Nephron progenitor cell (in vitro differentiated cells): ENCODE data around the gene ADGRA3.

Source experiments
- DNase-seq: peaks from one replicate; pipeline ENCODE4 v3.0.0; 2021
- H3K27ac Mint-ChIP-seq: 2 replicates; pipeline ENCODE4 v1.8.0; 2021; ENCODE audit warnings: mild to moderate bottlenecking, moderate library complexity, mixed read lengths
- H3K27me3 Mint-ChIP-seq: 2 replicates; pipeline ENCODE4 v1.8.0; 2021; ENCODE audit warnings: mild to moderate bottlenecking, low read depth, mixed read lengths; ENCODE audit not compliant: poor library complexity
- H3K36me3 Mint-ChIP-seq: 2 replicates; pipeline ENCODE4 v1.8.0; 2021; ENCODE audit warnings: low read depth, mixed read lengths
- H3K4me1 Mint-ChIP-seq: 2 replicates; pipeline ENCODE4 v1.8.0; 2021; ENCODE audit warnings: mixed read lengths
- H3K4me3 Mint-ChIP-seq: 2 replicates; pipeline ENCODE4 v1.8.0; 2021; ENCODE audit warnings: mild to moderate bottlenecking, moderate library complexity, mixed read lengths
- H3K9me3 Mint-ChIP-seq: 2 replicates; pipeline ENCODE4 v1.8.0; 2021; ENCODE audit warnings: mild to moderate bottlenecking, moderate library complexity, mixed read lengths
- TF ChIP-seq, protein P1 (sequence below): fragments of 200-600 bp; sonication (generic); IDR thresholded peaks from 2 replicates; pipeline ENCODE4 v1.5.0; 2021; ENCODE audit warnings: antibody characterized with exemption

The ADGRA3 gene

DNA sequence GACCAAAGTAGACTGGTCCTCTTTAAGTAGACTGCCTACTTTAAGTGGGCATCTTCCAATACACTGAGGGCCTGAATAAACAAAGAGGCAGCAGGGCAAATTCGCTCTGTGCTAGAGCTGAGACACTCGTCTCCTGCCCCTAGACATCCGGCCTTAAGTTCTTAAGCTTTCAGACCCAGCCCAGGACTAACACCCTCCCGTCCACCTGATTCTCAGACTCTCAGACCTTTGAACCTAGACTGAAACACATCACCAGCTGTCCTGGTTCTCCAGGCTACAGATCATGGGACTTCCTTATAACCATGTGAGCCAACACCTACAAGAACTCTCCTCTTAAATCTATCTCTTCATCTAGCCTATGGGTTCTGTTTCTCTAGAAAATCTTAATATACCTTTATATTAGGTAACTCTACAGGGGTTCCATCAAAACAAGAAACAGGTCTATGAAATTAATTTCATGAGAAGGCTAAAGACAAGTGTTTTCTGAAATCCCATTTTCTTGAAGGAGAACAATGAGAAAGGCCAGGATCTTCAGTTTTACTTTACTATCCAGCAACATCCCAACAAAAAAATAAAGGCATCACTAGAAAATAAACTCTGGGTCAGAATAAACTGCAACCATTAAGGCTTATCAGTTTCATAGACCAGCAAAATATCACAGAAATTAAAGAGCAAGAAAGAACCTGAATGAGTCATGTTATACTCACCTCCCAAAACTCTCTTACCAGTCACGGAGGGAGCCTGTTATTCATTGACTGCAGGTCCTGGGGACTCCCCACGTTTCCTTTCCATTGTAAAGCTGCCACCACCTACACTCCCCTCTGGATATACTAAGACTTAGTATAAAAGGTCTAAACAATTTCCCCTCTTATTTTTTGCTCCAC lies 14.8 kb downstream of the ADGRA3 start:
- Mint-ChIP-seq H3K9me3 (peaks cover 21% of the 10 kb centered on the region), H3K4me1 (peaks cover 45% of the 10 kb centered on the region), H3K27me3 (no peaks in the 10 kb centered on the region), H3K36me3 (peaks cover 55% of the 10 kb centered on the region), H3K27ac (peak overlapping the region; percentile 66), H3K4me3 (no peak overlapping the region)
- TF ChIP-seq, protein P1, sequence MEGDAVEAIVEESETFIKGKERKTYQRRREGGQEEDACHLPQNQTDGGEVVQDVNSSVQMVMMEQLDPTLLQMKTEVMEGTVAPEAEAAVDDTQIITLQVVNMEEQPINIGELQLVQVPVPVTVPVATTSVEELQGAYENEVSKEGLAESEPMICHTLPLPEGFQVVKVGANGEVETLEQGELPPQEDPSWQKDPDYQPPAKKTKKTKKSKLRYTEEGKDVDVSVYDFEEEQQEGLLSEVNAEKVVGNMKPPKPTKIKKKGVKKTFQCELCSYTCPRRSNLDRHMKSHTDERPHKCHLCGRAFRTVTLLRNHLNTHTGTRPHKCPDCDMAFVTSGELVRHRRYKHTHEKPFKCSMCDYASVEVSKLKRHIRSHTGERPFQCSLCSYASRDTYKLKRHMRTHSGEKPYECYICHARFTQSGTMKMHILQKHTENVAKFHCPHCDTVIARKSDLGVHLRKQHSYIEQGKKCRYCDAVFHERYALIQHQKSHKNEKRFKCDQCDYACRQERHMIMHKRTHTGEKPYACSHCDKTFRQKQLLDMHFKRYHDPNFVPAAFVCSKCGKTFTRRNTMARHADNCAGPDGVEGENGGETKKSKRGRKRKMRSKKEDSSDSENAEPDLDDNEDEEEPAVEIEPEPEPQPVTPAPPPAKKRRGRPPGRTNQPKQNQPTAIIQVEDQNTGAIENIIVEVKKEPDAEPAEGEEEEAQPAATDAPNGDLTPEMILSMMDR = no peak
- DNase-seq = no peak

DNA sequence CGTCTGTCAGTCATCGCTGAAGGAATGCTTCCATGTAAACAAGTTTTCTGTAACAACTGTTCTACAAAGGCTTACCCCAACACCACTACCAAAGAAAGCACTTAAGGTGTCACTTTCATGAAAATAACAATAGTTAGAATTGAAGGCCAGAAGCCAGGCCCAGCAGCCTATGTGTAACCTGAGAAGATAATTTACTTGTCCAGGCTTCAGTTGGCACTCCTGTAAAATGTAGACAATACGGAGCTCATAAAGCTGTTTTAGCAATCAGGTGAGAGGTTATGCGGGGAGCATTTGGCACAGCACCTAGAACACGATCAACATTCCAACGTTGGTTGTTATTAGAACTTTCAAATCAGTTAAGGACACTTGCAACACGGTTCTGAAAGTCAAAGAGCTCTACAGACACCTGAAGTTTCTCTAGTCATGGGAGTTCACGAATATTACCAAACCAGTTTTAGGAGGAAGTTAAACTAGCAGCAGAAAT lies 15.7 kb downstream of the ADGRA3 start:
- H3K4me1 Mint-ChIP-seq = peaks cover 37% of the 10 kb centered on the region
- H3K27me3 Mint-ChIP-seq = no peaks in the 10 kb centered on the region
- DNase-seq = no peak
- H3K36me3 Mint-ChIP-seq = peaks cover 53% of the 10 kb centered on the region
- peaks cover 22% of the 10 kb centered on the region for H3K9me3 Mint-ChIP-seq
- TF ChIP-seq, protein P1 = no peak
- H3K4me3 Mint-ChIP-seq = no peak overlapping the region
- H3K27ac Mint-ChIP-seq = no peak overlapping the region

DNA sequence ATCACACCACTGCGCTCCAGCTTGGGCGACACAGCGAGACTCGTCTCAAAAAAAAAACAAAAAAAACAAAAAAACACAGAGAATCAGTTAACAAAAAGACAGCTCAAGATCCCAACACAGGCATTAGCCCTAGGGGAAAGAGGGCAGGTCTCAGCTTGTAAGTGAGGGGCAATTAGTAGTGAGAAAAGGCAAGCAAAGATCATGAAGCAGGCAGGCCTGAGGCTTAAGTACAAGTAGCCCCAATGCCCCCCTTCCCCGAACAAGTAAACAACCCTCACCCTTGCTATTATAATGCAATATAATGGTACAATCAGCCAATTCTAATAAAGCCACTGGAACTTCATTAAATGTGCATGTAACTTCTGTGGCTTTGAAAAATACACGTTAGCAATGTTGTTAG lies 17.0 kb downstream of the ADGRA3 start:
- peak overlapping the region; percentile 88 for H3K27ac Mint-ChIP-seq
- H3K9me3 Mint-ChIP-seq = peaks cover 31% of the 10 kb centered on the region
- no peak overlapping the region for H3K4me3 Mint-ChIP-seq
- TF ChIP-seq, protein P1 = no peak
- H3K4me1 Mint-ChIP-seq = peaks cover 32% of the 10 kb centered on the region
- no peaks in the 10 kb centered on the region for H3K27me3 Mint-ChIP-seq
- DNase-seq = no peak
- H3K36me3 Mint-ChIP-seq = peaks cover 54% of the 10 kb centered on the region

GRCh38 chr4:22496165-22496813 lies 19.6 kb downstream of the ADGRA3 start:
- no peak overlapping the region for H3K4me3 Mint-ChIP-seq
- H3K9me3 Mint-ChIP-seq = peaks cover 47% of the 10 kb centered on the region
- DNase-seq = no peak
- H3K27ac Mint-ChIP-seq = peak overlapping the region; percentile 49
- no peaks in the 10 kb centered on the region for H3K27me3 Mint-ChIP-seq
- H3K4me1 Mint-ChIP-seq = peaks cover 28% of the 10 kb centered on the region
- TF ChIP-seq, protein P1 = no peak
- H3K36me3 Mint-ChIP-seq = peaks cover 72% of the 10 kb centered on the region

- Mint-ChIP-seq H3K27me3 (no peaks in the 10 kb centered on the region), H3K4me1 (peaks cover 12% of the 10 kb centered on the region), H3K27ac (no peak overlapping the region), H3K9me3 (peaks cover 71% of the 10 kb centered on the region), H3K4me3 (no peak overlapping the region), H3K36me3 (peaks cover 82% of the 10 kb centered on the region)
- no peak for DNase-seq
- TF ChIP-seq, protein P1 = no peak
Observed at GRCh38 chr4:22493523-22493922, 22.3 kb downstream of the ADGRA3 start.
